HCT116 (cell line): Measurements from ENCODE around the gene KCNMB2. TPM values are rescaled to one million over a fixed set of nuclear protein-coding genes. Genes with fewer than 3 reads are reported as not detected.

Experiments
- ATAC-seq: fragments of 200-7000 bp; cut with Tn5 transposase; 2 replicates; pipeline ENCODE4 v1.9.1; 2020; ENCODE audit warnings: mild to moderate bottlenecking, moderate library complexity
- BruUV-seq: library from RNA; stranded (reverse); fragments of 400-500 nt; replicated peaks from 2 replicates; lab custom pipeline; 2021; lab: Mats Ljungman, UMichigan
- CTCF ChIA-PET: fragments of 300-600 bp; sonication (Branson Sonifier 250); formaldehyde crosslinking; loops from one replicate; lab custom pipeline; 2021; ENCODE audit warnings: antibody characterized with exemption; lab: Charles Lee
- POLR2A ChIA-PET: fragments of 300-600, 350-600 bp; sonication (Branson Sonifier 250); formaldehyde crosslinking; loops from one replicate; lab custom pipeline; 2021; ENCODE audit warnings: antibody characterized with exemption; lab: Charles Lee
- RAD21 ChIA-PET, 2 experiments: fragments of 300-600 bp; sonication (Branson Sonifier 250); formaldehyde crosslinking; loops; one replicate each; lab custom pipeline; 2023; ENCODE audit warnings: low total read pairs in 2 of 2; ENCODE audit not compliant: uncharacterized antibody in 2 of 2, unreplicated experiment in 2 of 2, low non-redundant PET in 1 of 2; lab: Charles Lee
- DNase-seq: peaks from one replicate; pipeline ENCODE4 v3.0.0-alpha.2; 2010; ENCODE audit warnings: low read depth, low spot score
- H2AFZ ChIP-seq: fragments of 200-600 bp; shearing (Covaris generic), sonication (generic); 2 replicates; pipeline ENCODE4 v1.6.1; 2017; ENCODE audit warnings: low read depth, mixed run types, mixed read lengths, antibody characterized with exemption, low read length; ENCODE audit not compliant: poor library complexity, severe bottlenecking
- H3K27ac ChIP-seq: 2 replicates; pipeline ENCODE4 v1.5.1; 2012; ENCODE audit warnings: low read depth, low read length
- H3K27me3 ChIP-seq: fragments of 200-600 bp; sonication (generic); 2 replicates; pipeline ENCODE4 v1.6.1; 2016; ENCODE audit warnings: mixed run types, low read length, mixed read lengths; ENCODE audit not compliant: insufficient read depth
- H3K36me3 ChIP-seq, 2 experiments: fragments of 200-500 bp in 1 of 2; fragments of 200-600 bp in 1 of 2; sonication (Bioruptor generic) in 1 of 2; sonication (generic) in 1 of 2; 2 replicates each; pipeline versions ENCODE4 v1.5.1 to v1.6.1; 2014 to 2016; ENCODE audit warnings: low read length in 2 of 2, inconsistent platforms in 1 of 2, mixed read lengths in 1 of 2, mixed run types in 1 of 2; ENCODE audit not compliant: insufficient read depth in 2 of 2, control insufficient read depth in 1 of 2
- H3K4me1 ChIP-seq, 2 experiments: fragments of 200-600 bp in 1 of 2; sonication (generic) in 1 of 2; 2 replicates each; pipeline versions ENCODE4 v1.5.1 to v1.6.1; 2012 to 2017; ENCODE audit warnings: low read length in 2 of 2, inconsistent platforms in 1 of 2, mild to moderate bottlenecking in 1 of 2, mixed read lengths in 1 of 2, mixed run types in 1 of 2, moderate library complexity in 1 of 2; ENCODE audit not compliant: insufficient read depth in 2 of 2, control insufficient read depth in 1 of 2
- H3K4me2 ChIP-seq: fragments of 200-600 bp; sonication (generic); 2 replicates; pipeline ENCODE4 v1.6.1; 2017; ENCODE audit warnings: mixed run types, low read length, mixed read lengths
- H3K4me3 ChIP-seq, 2 experiments: fragments of 200-600 bp in 1 of 2; sonication (generic) in 1 of 2; replicated peaks in 1 of 2; 2 replicates each; pipeline ENCODE4 v1.5.1; 2011 to 2016; ENCODE audit warnings: low read length in 2 of 2, control low read depth in 1 of 2, low read depth in 1 of 2, mild to moderate bottlenecking in 1 of 2, mixed read lengths in 1 of 2, mixed run types in 1 of 2
- H3K79me2 ChIP-seq: fragments of 200-600 bp; sonication (generic); 2 replicates; pipeline ENCODE4 v1.6.1; 2017; ENCODE audit warnings: mild to moderate bottlenecking, mixed run types, low read length, moderate library complexity, mixed read lengths; ENCODE audit not compliant: insufficient read depth
- H3K9ac ChIP-seq: fragments of 200-600 bp; sonication (generic); 2 replicates; pipeline ENCODE4 v1.6.1; 2016; ENCODE audit warnings: low read length, mixed read lengths
- H3K9me2 ChIP-seq: fragments of 200-600 bp; sonication (generic), shearing (Covaris generic); 2 replicates; pipeline ENCODE4 v1.6.1; 2017; ENCODE audit warnings: mixed run types, mild to moderate bottlenecking, moderate library complexity; ENCODE audit not compliant: insufficient read depth
- H3K9me3 ChIP-seq, 2 experiments: fragments of 200-500 bp in 1 of 2; fragments of 200-600 bp in 1 of 2; sonication (Bioruptor generic) in 1 of 2; sonication (generic) in 1 of 2; 2 replicates each; pipeline ENCODE4 v1.6.1; 2014 to 2017; ENCODE audit warnings: low read length in 2 of 2, mixed read lengths in 2 of 2, inconsistent platforms in 1 of 2, low read depth in 1 of 2, mild to moderate bottlenecking in 1 of 2, mixed run types in 1 of 2, moderate library complexity in 1 of 2; ENCODE audit not compliant: control insufficient read depth in 1 of 2, insufficient read depth in 1 of 2
- H4K20me1 ChIP-seq: fragments of 200-600 bp; sonication (generic), shearing (Covaris generic); 2 replicates; pipeline ENCODE4 v1.6.1; 2017; ENCODE audit warnings: mixed run types, mild to moderate bottlenecking, moderate library complexity; ENCODE audit not compliant: insufficient read depth
- JUND ChIP-seq: IDR thresholded peaks from 2 replicates; pipeline ENCODE4 v1.6.1; 2012
- SP1 ChIP-seq: IDR thresholded peaks from 2 replicates; pipeline ENCODE4 v1.6.1; 2012; ENCODE audit warnings: low read depth
- ZBTB33 ChIP-seq: IDR thresholded peaks from 2 replicates; pipeline ENCODE4 v1.6.1; 2011; ENCODE audit warnings: mild to moderate bottlenecking, low read length, moderate library complexity; ENCODE audit not compliant: insufficient replicate concordance; ENCODE audit errors: extremely low read depth
- ZNF274 ChIP-seq: fragments of 200-500 bp; sonication (Bioruptor generic); IDR thresholded peaks from 2 replicates; pipeline ENCODE4 v1.6.1; 2014; ENCODE audit warnings: mild to moderate bottlenecking, low read depth, low read length, inconsistent platforms
- intact Hi-C: fragments of 100-400 bp; cut with micrococcal nuclease; formaldehyde crosslinking; loops from 2 replicates; pipeline ENCODE4 v1.10.0; 2022
- total RNA-seq: library from RNA; stranded (reverse); gene quantifications from one replicate; pipeline ENCODE4 v1.2.1, GENCODE V29; 2021; ENCODE audit not compliant: unreplicated experiment
- TF ChIP-seq, protein P1 (sequence below): IDR thresholded peaks from 2 replicates; pipeline ENCODE4 v1.6.1; 2012; ENCODE audit warnings: low read depth

Gene KCNMB2
- total RNA-seq, 1 experiment from 2014 or later, result not detected

DNA sequence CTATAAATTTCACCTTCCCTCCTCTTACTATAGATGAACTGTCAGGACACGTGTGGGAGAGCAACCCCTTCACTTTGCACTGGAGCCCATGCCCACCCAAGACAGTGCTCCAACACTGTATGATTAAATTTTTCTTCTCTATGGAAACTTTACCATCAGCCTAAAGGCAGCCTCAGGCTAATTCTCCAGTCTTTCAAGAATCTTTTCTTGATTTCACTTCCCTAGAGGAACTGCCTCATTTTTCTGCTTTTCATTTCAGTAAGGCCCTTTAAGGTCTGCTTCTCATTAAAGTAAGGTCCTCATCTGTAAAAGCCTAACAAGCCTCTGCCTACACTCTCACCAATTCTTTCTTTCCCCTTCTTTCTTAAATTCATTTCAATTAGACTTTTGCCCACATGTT lies 137.3 kb downstream of the KCNMB2 start:
- no peak overlapping the region for H3K27ac ChIP-seq
- no peak overlapping the region for H3K4me2 ChIP-seq
- RAD21 ChIA-PET, result no interaction called here
- H3K36me3 ChIP-seq, result no peaks in the 10 kb centered on the region
- H3K4me1 ChIP-seq, result peaks cover 0 to 12% of the 10 kb centered on the region in 2 experiments; a peak in 1 of 4 replicates
- no peak for TF ChIP-seq ZNF274
- no peak for TF ChIP-seq JUND
- TF ChIP-seq, all 23 proteins: peak for 0
- no TSS peak for BruUV-seq
- Histone ChIP-seq H3K27me3 (no peaks in the 10 kb centered on the region), H3K9ac (no peak overlapping the region), H3K79me2 (no peaks in the 10 kb centered on the region), H2AFZ (no peak overlapping the region), H3K9me2 (no peaks in the 10 kb centered on the region), H3K9me3 (no peaks in the 10 kb centered on the region), H3K4me3 (no peak overlapping the region), H4K20me1 (no peaks in the 10 kb centered on the region)
- DNase-seq, result no peak
- ATAC-seq, result no peak
- intact Hi-C loops, result no loop called here
- CTCF ChIA-PET, result no interaction called here
- POLR2A ChIA-PET, result no interaction called here

DNA sequence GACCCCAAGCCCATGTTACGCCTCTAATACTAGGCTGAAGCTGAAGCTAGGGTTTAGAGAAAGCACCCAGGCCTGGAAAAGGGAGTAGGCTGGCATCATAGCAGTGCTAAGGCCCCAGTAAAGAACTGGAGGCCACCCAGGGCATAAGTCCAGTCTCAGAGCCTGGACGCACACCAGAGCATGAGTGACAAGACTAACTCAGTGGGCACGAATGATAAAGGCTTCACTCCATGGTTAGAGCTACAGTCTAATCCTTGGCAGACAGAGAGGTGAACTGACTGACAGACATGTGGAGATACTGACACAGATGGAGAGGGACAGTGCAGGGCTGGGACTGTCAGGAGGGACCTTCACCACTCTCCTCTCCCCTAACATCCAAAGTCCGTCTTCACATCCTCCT lies 139.8 kb downstream of the KCNMB2 start:
- Histone ChIP-seq H3K79me2 (no peaks in the 10 kb centered on the region), H4K20me1 (no peaks in the 10 kb centered on the region), H3K9ac (no peak overlapping the region)
- intact Hi-C loops, result no loop called here
- ATAC-seq, result no peak
- TF ChIP-seq ZBTB33 (no peak), SP1 (no peak)
- TF ChIP-seq, protein P1, sequence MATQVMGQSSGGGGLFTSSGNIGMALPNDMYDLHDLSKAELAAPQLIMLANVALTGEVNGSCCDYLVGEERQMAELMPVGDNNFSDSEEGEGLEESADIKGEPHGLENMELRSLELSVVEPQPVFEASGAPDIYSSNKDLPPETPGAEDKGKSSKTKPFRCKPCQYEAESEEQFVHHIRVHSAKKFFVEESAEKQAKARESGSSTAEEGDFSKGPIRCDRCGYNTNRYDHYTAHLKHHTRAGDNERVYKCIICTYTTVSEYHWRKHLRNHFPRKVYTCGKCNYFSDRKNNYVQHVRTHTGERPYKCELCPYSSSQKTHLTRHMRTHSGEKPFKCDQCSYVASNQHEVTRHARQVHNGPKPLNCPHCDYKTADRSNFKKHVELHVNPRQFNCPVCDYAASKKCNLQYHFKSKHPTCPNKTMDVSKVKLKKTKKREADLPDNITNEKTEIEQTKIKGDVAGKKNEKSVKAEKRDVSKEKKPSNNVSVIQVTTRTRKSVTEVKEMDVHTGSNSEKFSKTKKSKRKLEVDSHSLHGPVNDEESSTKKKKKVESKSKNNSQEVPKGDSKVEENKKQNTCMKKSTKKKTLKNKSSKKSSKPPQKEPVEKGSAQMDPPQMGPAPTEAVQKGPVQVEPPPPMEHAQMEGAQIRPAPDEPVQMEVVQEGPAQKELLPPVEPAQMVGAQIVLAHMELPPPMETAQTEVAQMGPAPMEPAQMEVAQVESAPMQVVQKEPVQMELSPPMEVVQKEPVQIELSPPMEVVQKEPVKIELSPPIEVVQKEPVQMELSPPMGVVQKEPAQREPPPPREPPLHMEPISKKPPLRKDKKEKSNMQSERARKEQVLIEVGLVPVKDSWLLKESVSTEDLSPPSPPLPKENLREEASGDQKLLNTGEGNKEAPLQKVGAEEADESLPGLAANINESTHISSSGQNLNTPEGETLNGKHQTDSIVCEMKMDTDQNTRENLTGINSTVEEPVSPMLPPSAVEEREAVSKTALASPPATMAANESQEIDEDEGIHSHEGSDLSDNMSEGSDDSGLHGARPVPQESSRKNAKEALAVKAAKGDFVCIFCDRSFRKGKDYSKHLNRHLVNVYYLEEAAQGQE, result no peak
- TF ChIP-seq, all 23 proteins: peak for 0
- ChIA-PET RAD21 (no interaction called here), CTCF (no interaction called here), POLR2A (no interaction called here)
- H3K27ac ChIP-seq, result no peak overlapping the region
- H3K9me2 ChIP-seq, result no peaks in the 10 kb centered on the region
- no peak overlapping the region for H3K4me2 ChIP-seq
- 0 out of 4 replicates have a peak, but pooled peaks cover 0 to 3% of the 10 kb centered on the region in 2 experiments for H3K4me1 ChIP-seq
- no peak for DNase-seq
- H3K27me3 ChIP-seq, result no peaks in the 10 kb centered on the region
- H2AFZ ChIP-seq, result no peak overlapping the region
- no TSS peak for BruUV-seq
- H3K36me3 ChIP-seq, result no peaks in the 10 kb centered on the region
- H3K9me3 ChIP-seq, result no peaks in the 10 kb centered on the region
- H3K4me3 ChIP-seq, result no peak overlapping the region
